GM10847 (cell line): ENCODE data around the gene CADM1.

ENCODE experiments used
- POLR2A ChIP-seq: IDR thresholded peaks from 2 replicates; pipeline ENCODE4 v1.6.1; 2011; ENCODE audit not compliant: insufficient read length; ENCODE audit errors: extremely low read depth

The CADM1 gene

GRCh38 chr11:115213007-115213406 lies 291.2 kb downstream of the CADM1 start:
- TF ChIP-seq POLR2A = no peak

- no peak for TF ChIP-seq POLR2A
Measured at GRCh38 chr11:115208808-115209259, 295.4 kb downstream of the CADM1 start.

- no peak for TF ChIP-seq POLR2A
Measured at GRCh38 chr11:115207916-115208315, 296.3 kb downstream of the CADM1 start.

- TF ChIP-seq POLR2A = no peak
Measured at GRCh38 chr11:115207166-115207591, 297.0 kb downstream of the CADM1 start.

GRCh38 chr11:115206365-115207022 lies 297.7 kb downstream of the CADM1 start:
- TF ChIP-seq POLR2A = no peak

- TF ChIP-seq POLR2A = no peak
Measured at GRCh38 chr11:115202900-115203552, 301.2 kb downstream of the CADM1 start.

- no peak for TF ChIP-seq POLR2A
Measured at GRCh38 chr11:115202074-115202473, 302.1 kb downstream of the CADM1 start.

- no peak for TF ChIP-seq POLR2A
Measured at GRCh38 chr11:115201111-115201792, 303.0 kb downstream of the CADM1 start.

GRCh38 chr11:115199481-115200069 lies 304.6 kb downstream of the CADM1 start:
- no peak for TF ChIP-seq POLR2A

- TF ChIP-seq POLR2A = no peak
Measured at GRCh38 chr11:115198321-115198741, 305.9 kb downstream of the CADM1 start.

- no peak for TF ChIP-seq POLR2A
Measured at GRCh38 chr11:115197433-115197832, 306.8 kb downstream of the CADM1 start.

- TF ChIP-seq POLR2A = no peak
Measured at GRCh38 chr11:115197031-115197430, 307.2 kb downstream of the CADM1 start.

GRCh38 chr11:115194802-115195110 lies 309.5 kb downstream of the CADM1 start:
- TF ChIP-seq POLR2A = no peak

- TF ChIP-seq POLR2A = no peak
Measured at GRCh38 chr11:115193914-115194801, 310.1 kb downstream of the CADM1 start.

GRCh38 chr11:115191761-115192160 lies 312.5 kb downstream of the CADM1 start:
- TF ChIP-seq POLR2A = no peak
